GM12878 (cell line): ENCODE measurements around the gene LSM5. TPM values are rescaled to one million over a fixed set of nuclear protein-coding genes. Genes with fewer than 3 reads are reported as not detected.

Source experiments
- ATAC-seq: fragments of 200-7000 bp; cut with Tn5 transposase; 3 replicates; pipeline ENCODE4 v1.9.1; 2020; ENCODE audit warnings: mild to moderate bottlenecking, moderate library complexity
- BruUV-seq: library from RNA; stranded (reverse); fragments of 400-500 nt; replicated peaks from 2 replicates; lab custom pipeline; 2021; lab: Mats Ljungman, UMichigan
- CTCF ChIA-PET: fragments of 300-600 bp; sonication (Branson Sonifier 250); formaldehyde crosslinking; extraction: SDS; loops from one replicate; lab custom pipeline; 2021; ENCODE audit warnings: inconsistent platforms; lab: Yijun Ruan, JAX
- POLR2A ChIA-PET: fragments of 350-600 bp; formaldehyde crosslinking; extraction: SDS; loops from one replicate; lab custom pipeline; 2021; ENCODE audit warnings: inconsistent platforms; lab: Charles Lee
- RAD21 ChIA-PET: fragments of 300-600 bp; sonication (Branson Sonifier 250); formaldehyde crosslinking; loops from one replicate; lab custom pipeline; 2023; ENCODE audit warnings: antibody characterized with exemption; ENCODE audit not compliant: unreplicated experiment; lab: Charles Lee
- SMC1A ChIA-PET: fragments of 300-600 bp; sonication (Branson Sonifier 250); formaldehyde crosslinking; loops from one replicate; lab custom pipeline; 2023; ENCODE audit not compliant: unreplicated experiment, uncharacterized antibody; lab: Charles Lee
- DNase-seq: peaks from one replicate; pipeline ENCODE4 v3.0.0-alpha.2; 2011; ENCODE audit warnings: low read depth, low spot score
- FAIRE-seq: peaks from 3 replicates; lab custom pipeline; 2011; peaks lifted over from hg19 to GRCh38; lab: Jason Lieb, UNC
- H2AFZ ChIP-seq: 2 replicates; pipeline ENCODE4 v1.6.0; 2011; ENCODE audit warnings: low read depth, low read length, control low read depth; ENCODE audit not compliant: control insufficient read depth
- H3K27ac ChIP-seq: 2 replicates; pipeline ENCODE4 v1.5.1; 2011; ENCODE audit warnings: control low read depth; ENCODE audit not compliant: control insufficient read depth, insufficient read depth
- H3K27me3 ChIP-seq, 2 experiments: replicated peaks in 1 of 2; 2 replicates each; pipeline versions ENCODE4 v1.6.0 to v1.6.1; 2011; ENCODE audit warnings: low read length in 1 of 2; ENCODE audit not compliant: control insufficient read depth in 2 of 2, insufficient read depth in 2 of 2
- H3K36me3 ChIP-seq, 2 experiments: 2 replicates each; pipeline ENCODE4 v1.5.1; 2011; ENCODE audit warnings: low read length in 1 of 2; ENCODE audit not compliant: control insufficient read depth in 2 of 2, insufficient read depth in 2 of 2
- H3K4me1 ChIP-seq: 2 replicates; pipeline ENCODE4 v1.6.1; 2011; ENCODE audit warnings: mild to moderate bottlenecking, low read length, moderate library complexity, mixed read lengths; ENCODE audit not compliant: control insufficient read depth, insufficient read depth
- H3K4me2 ChIP-seq: 2 replicates; pipeline ENCODE4 v1.6.0; 2011; ENCODE audit warnings: control low read depth; ENCODE audit not compliant: control insufficient read depth, insufficient read depth
- H3K4me3 ChIP-seq: fragments of 200-600 bp; sonication (generic); 2 replicates; pipeline ENCODE4 v1.5.1; 2016
- H3K79me2 ChIP-seq: 2 replicates; pipeline ENCODE4 v1.6.0; 2011; ENCODE audit warnings: low read length; ENCODE audit not compliant: control insufficient read depth, insufficient read depth
- H3K9ac ChIP-seq: 2 replicates; pipeline ENCODE4 v1.8.0; 2011; ENCODE audit warnings: low read length, control low read depth, mixed read lengths; ENCODE audit not compliant: control insufficient read depth, insufficient read depth
- H3K9me3 ChIP-seq: replicated peaks from 3 replicates; pipeline ENCODE4 v1.5.1; 2011; ENCODE audit warnings: mild to moderate bottlenecking, low read length; ENCODE audit not compliant: control insufficient read depth, insufficient read depth
- H4K20me1 ChIP-seq: 2 replicates; pipeline ENCODE4 v1.6.0; 2011; ENCODE audit not compliant: control insufficient read depth, insufficient read depth
- ATF7 ChIP-seq: fragments of 450-650 bp; IDR thresholded peaks from 2 replicates; pipeline ENCODE4 v1.6.1; 2016; ENCODE audit warnings: low read depth, mild to moderate bottlenecking
- CBFB ChIP-seq: IDR thresholded peaks from 2 replicates; pipeline ENCODE4 v1.6.1; 2016; ENCODE audit warnings: antibody characterized with exemption, low read depth
- CHD4 ChIP-seq: fragments of 200-600 bp; sonication (generic); IDR thresholded peaks from 2 replicates; pipeline ENCODE4 v1.6.1; 2016; ENCODE audit warnings: mild to moderate bottlenecking
- FOS ChIP-seq: IDR thresholded peaks from 3 replicates; pipeline ENCODE4 v1.6.1; 2011; ENCODE audit warnings: borderline replicate concordance; ENCODE audit not compliant: insufficient read length; ENCODE audit errors: extremely low read depth
- IRF4 ChIP-seq: IDR thresholded peaks from 2 replicates; pipeline ENCODE4 v1.6.1; 2011; ENCODE audit warnings: low read depth, low read length
- MXI1 ChIP-seq: fragments of 150-350 bp; IDR thresholded peaks from 2 replicates; pipeline ENCODE4 v1.6.1; 2011; ENCODE audit warnings: low read depth, mild to moderate bottlenecking, inconsistent platforms, low read length, improper control_type of control experiment
- NFXL1 ChIP-seq: fragments of 450-650 bp; IDR thresholded peaks from 2 replicates; pipeline ENCODE4 v1.6.1; 2017; ENCODE audit warnings: antibody characterized with exemption, mild to moderate bottlenecking, borderline replicate concordance
- NFYB ChIP-seq: IDR thresholded peaks from 2 replicates; pipeline ENCODE4 v1.6.1; 2011; ENCODE audit warnings: low read depth, mild to moderate bottlenecking, low read length, improper control_type of control experiment, moderate library complexity; ENCODE audit not compliant: insufficient read depth
- PBX3 ChIP-seq: IDR thresholded peaks from 2 replicates; pipeline ENCODE4 v1.6.1; 2011; ENCODE audit warnings: mild to moderate bottlenecking, low read depth, low read length, moderate library complexity; ENCODE audit not compliant: insufficient replicate concordance
- RUNX3 ChIP-seq: IDR thresholded peaks from 2 replicates; pipeline ENCODE4 v1.6.1; 2012; ENCODE audit warnings: low read length, inconsistent platforms
- TCF12 ChIP-seq: IDR thresholded peaks from 2 replicates; pipeline ENCODE4 v1.6.1; 2011; ENCODE audit warnings: low read depth, mild to moderate bottlenecking, low read length
- ZBED1 ChIP-seq: IDR thresholded peaks from 2 replicates; pipeline ENCODE4 v1.6.1; 2016; ENCODE audit warnings: borderline replicate concordance
- WGBS: methylation state at CpG from one replicate; pipeline ENCODE4 v1.1.6; 2016; ENCODE audit warnings: low lambda C conversion rate; ENCODE audit not compliant: insufficient replicate concordance, insufficient coverage; ENCODE audit errors: missing lambda C conversion rate; 5-methylcytosine and 5-hydroxymethylcytosine counted together
- in situ Hi-C: fragments of 300-500 bp; cut with MboI; formaldehyde crosslinking; loops from 9 replicates; pipeline ENCODE4 v1.14.3; 2018; ENCODE audit warnings: mixed read lengths
- intact Hi-C: fragments of 100-400 bp; cut with micrococcal nuclease; formaldehyde crosslinking; loops from one replicate; pipeline ENCODE4 v1.14.2; 2022; ENCODE audit not compliant: unreplicated experiment
- polyA plus RNA-seq, 11 experiments: library from polyadenylated mRNA; depleted of rRNA in 4 of 11; unstranded in 6 of 11; stranded (reverse) in 5 of 11; fragments of >200 nt; fragmentation: Nextera tagmentation in 4 of 11; fragmentation: Illumina TruSeq in 1 of 11; extraction: Ambion mirVana in 4 of 11; extraction: Trizol in 1 of 11; gene quantifications; 1 replicate in 1 of 11; 2 replicates in 10 of 11; pipeline versions ENCODE4 v1.2.1 to v1.2.3, GENCODE V29; 2011 to 2016; ENCODE audit warnings: inconsistent platforms in 2 of 11, missing spikeins in 2 of 11, low read depth in 1 of 11
- total RNA-seq, 4 experiments: library from RNA; depleted of rRNA in 3 of 4; stranded (reverse); fragments of >200 nt in 3 of 4; fragmentation: Illumina TruSeq in 1 of 4; extraction: Trizol in 1 of 4; gene quantifications; 2 replicates each; pipeline versions ENCODE4 v1.2.1 to v1.2.3, GENCODE V29; 2013 to 2021
- TF ChIP-seq, protein P1 (sequence below): fragments of 450-650 bp; IDR thresholded peaks from 2 replicates; pipeline ENCODE4 v1.6.1; 2016; ENCODE audit warnings: mild to moderate bottlenecking
- TF ChIP-seq, protein P2 (sequence below): IDR thresholded peaks from 2 replicates; pipeline ENCODE4 v1.6.1; 2012; ENCODE audit warnings: low read depth, low read length, improper control_type of control experiment

LSM5 gene
- total and polyA plus RNA-seq, 10 of the 15 experiments (the other 5 are each of a cell fraction or from before 2014, with no cell fraction given): 29.4 to 538 (median 145) TPM

GRCh38 chr7:32496052-32496813 is 6.1 kb upstream of the LSM5 start:
- H3K27me3 ChIP-seq: no peaks in the 10 kb centered on the region
- peak overlapping the region; percentile 53 for H3K4me2 ChIP-seq
- H2AFZ ChIP-seq: peak overlapping the region; percentile 62
- TF ChIP-seq ZBED1 (no peak), TCF12 (no peak), FOS (no peak), MXI1 (peak; percentile 56; the same call in 1 of the 2 replicates), CBFB (0 out of 2 replicates have a peak, but pooled peaks have one; percentile 13), CHD4 (no peak), NFYB (0 out of 2 replicates have a peak, but pooled peaks have one; percentile 31), ATF7 (peak; percentile 61), RUNX3 (no peak), PBX3 (peak; percentile 27), NFXL1 (no peak), IRF4 (no peak)
- TF ChIP-seq, protein P1, sequence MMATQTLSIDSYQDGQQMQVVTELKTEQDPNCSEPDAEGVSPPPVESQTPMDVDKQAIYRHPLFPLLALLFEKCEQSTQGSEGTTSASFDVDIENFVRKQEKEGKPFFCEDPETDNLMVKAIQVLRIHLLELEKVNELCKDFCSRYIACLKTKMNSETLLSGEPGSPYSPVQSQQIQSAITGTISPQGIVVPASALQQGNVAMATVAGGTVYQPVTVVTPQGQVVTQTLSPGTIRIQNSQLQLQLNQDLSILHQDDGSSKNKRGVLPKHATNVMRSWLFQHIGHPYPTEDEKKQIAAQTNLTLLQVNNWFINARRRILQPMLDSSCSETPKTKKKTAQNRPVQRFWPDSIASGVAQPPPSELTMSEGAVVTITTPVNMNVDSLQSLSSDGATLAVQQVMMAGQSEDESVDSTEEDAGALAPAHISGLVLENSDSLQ: peak; percentile 71
- TF ChIP-seq, protein P2, sequence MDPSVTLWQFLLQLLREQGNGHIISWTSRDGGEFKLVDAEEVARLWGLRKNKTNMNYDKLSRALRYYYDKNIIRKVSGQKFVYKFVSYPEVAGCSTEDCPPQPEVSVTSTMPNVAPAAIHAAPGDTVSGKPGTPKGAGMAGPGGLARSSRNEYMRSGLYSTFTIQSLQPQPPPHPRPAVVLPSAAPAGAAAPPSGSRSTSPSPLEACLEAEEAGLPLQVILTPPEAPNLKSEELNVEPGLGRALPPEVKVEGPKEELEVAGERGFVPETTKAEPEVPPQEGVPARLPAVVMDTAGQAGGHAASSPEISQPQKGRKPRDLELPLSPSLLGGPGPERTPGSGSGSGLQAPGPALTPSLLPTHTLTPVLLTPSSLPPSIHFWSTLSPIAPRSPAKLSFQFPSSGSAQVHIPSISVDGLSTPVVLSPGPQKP: no peak
- TF ChIP-seq, all 136 proteins: peak for 6
- H3K79me2 ChIP-seq: peaks cover 42% of the 10 kb centered on the region
- ATAC-seq (no peak), DNase-seq (no peak), FAIRE-seq (peak; percentile 23)
- no peaks in the 10 kb centered on the region; the same call in 2 of the 3 replicates for H3K9me3 ChIP-seq
- TSS peak; percentile 77 for BruUV-seq
- ChIA-PET SMC1A (interaction anchor here (0.5 to 2.4 kb wide), 10 partner anchors 9 to 1499 kb away, joined by 3 to 8 read pairs (median 4); partner anchors contain the start of gene KBTBD2), CTCF (interaction anchor here (0.8 to 1.7 kb wide), 4 partner anchors 10 to 61 kb away, joined by 3 to 4 read pairs (median 3); no protein-coding TSS in a partner anchor), POLR2A (interaction anchor here (0.6 to 2.0 kb wide), 9 partner anchors 10 to 612 kb away, joined by 3 to 9 read pairs (median 4); partner anchors contain the start of gene KBTBD2), RAD21 (interaction anchor here (1.0 to 1.5 kb wide), 4 partner anchors 9 to 557 kb away, joined by 3 to 4 read pairs (median 4); no protein-coding TSS in a partner anchor)
- H3K36me3 ChIP-seq: no peaks in the 10 kb centered on the region
- in situ Hi-C loops: no loop called here
- intact Hi-C loops: loop anchor here (10.0 kb wide), 1 partner anchor 399 kb away; the partner anchor contains the start of gene KBTBD2
- peak overlapping the region; percentile 94 for H3K4me3 ChIP-seq
- H3K27ac ChIP-seq: peak overlapping the region; percentile 88
- no peaks in the 10 kb centered on the region for H4K20me1 ChIP-seq
- peaks cover 3% of the 10 kb centered on the region; the same call in 1 of the 2 replicates for H3K4me1 ChIP-seq
- 3% methylated on average over 10 of the region's 10 CpGs for WGBS
- H3K9ac ChIP-seq: peak overlapping the region; percentile 84
